ENCODE data around the gene SBF2.
A peak's percentile ranks its signal among the peaks of the same experiment; 100 is the strongest.

SBF2 gene

DNA sequence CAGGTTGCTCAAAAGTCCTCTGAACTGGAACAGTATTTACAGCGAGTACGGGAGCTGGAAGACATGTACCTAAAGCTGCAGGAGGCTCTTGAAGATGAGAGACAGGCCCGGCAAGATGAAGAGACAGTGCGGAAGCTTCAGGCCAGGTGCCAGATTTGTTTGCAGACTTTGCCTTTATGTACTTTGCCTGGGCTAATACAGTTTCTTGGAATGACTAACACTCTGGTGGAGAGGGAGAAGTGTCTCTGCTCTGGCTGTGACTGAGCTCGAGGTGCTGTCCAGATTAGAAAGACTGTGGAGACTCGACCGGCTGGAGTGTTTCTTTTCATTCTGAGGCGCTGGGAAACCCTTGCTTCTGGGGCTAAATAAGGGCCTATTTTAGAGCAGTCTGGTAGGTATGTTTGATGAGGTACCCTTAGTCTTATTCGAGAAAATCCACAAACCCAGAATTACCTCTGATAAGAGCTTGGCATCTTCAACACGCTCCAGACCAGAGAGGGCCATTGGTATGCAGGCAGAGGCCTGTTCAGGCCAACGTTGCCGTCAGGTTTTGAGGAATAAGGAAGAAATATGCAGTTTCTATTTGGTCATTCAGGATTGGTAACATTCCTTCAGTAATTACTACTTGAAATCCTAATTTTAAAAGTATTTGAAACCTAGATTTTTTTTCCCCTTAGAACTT, 553.7 kb downstream of the SBF2 start:
- Histone ChIP-seq H4K8ac (ENCODE audit: low read length) (no peak overlapping the region), H3K18ac (ENCODE audit: low read depth in 1 of 2, low read length in 2 of 2) (no peak overlapping the region), H3K23ac (ENCODE audit: low read length in 2 of 2) (no peak overlapping the region), H3K4ac (ENCODE audit: low read depth in 1 of 2, low read length in 2 of 2) (no peak overlapping the region), H3K27me3 (ENCODE audit: control insufficient read depth in 1 of 2, insufficient read depth in 1 of 2, low read length in 2 of 2) (no peaks in the 10 kb centered on the region), H3K27ac (ENCODE audit: low read length, poor library complexity, severe bottlenecking) (no peak overlapping the region), H3K4me3 (ENCODE audit: insufficient read depth in 1 of 2, low read depth in 1 of 2, low read length in 2 of 2) (no peak overlapping the region), H3K9ac (ENCODE audit: low read length) (no peak overlapping the region), H2AK5ac (ENCODE audit: low read length, severe bottlenecking) (no peak overlapping the region), H3K4me2 (ENCODE audit: low read length, poor library complexity, severe bottlenecking) (no peak overlapping the region), H3K79me1 (replicated peaks; ENCODE audit: low read length, poor library complexity, severe bottlenecking) (peaks cover 21% of the 10 kb centered on the region), H3K36me3 (ENCODE audit: control insufficient read depth in 1 of 2, insufficient read depth in 2 of 2, low read depth in 1 of 2, low read length in 2 of 2) (peaks cover 23 to 77% of the 10 kb centered on the region in 2 experiments), H4K91ac (ENCODE audit: low read length) (no peak overlapping the region), H3K4me1 (ENCODE audit: control insufficient read depth, insufficient read depth, low read depth, low read length) (peaks cover 2% of the 10 kb centered on the region), H3K14ac (ENCODE audit: low read length in 2 of 2) (no peak overlapping the region), H2BK12ac (ENCODE audit: low read length in 2 of 2) (no peak overlapping the region), H2AFZ (ENCODE audit: low read depth, low read length) (no peak overlapping the region), H2BK120ac (ENCODE audit: low read depth, low read length) (no peak overlapping the region), H2BK5ac (ENCODE audit: low read depth, low read length, poor library complexity, severe bottlenecking) (no peak overlapping the region), H2BK15ac (ENCODE audit: low read depth, poor library complexity, severe bottlenecking) (no peak overlapping the region), H3K9me3 (ENCODE audit: control insufficient read depth, low read length) (peaks cover 3% of the 10 kb centered on the region)
- no peak for DNase-seq
- 97% methylated on average over 10 of the region's 12 CpGs for WGBS

- H3K27me3 ChIP-seq (ENCODE audit: control insufficient read depth in 1 of 2, insufficient read depth in 1 of 2, low read length in 2 of 2), result no peaks in the 10 kb centered on the region
- H3K4ac ChIP-seq (ENCODE audit: low read depth in 1 of 2, low read length in 2 of 2), result no peak overlapping the region
- H4K8ac ChIP-seq (ENCODE audit: low read length), result no peak overlapping the region
- no peak overlapping the region for H3K18ac ChIP-seq (ENCODE audit: low read depth in 1 of 2, low read length in 2 of 2)
- H3K4me3 ChIP-seq (ENCODE audit: insufficient read depth in 1 of 2, low read depth in 1 of 2, low read length in 2 of 2), result no peak overlapping the region
- no peak overlapping the region for H4K91ac ChIP-seq (ENCODE audit: low read length)
- H3K23ac ChIP-seq (ENCODE audit: low read length in 2 of 2), result no peak overlapping the region
- peaks cover 23 to 79% of the 10 kb centered on the region in 2 experiments for H3K36me3 ChIP-seq (ENCODE audit: control insufficient read depth in 1 of 2, insufficient read depth in 2 of 2, low read depth in 1 of 2, low read length in 2 of 2)
- no peak overlapping the region for H2BK12ac ChIP-seq (ENCODE audit: low read length in 2 of 2)
- WGBS, result 97% methylated on average over 4 of the region's 4 CpGs
- peaks cover 22% of the 10 kb centered on the region for H3K79me1 ChIP-seq (replicated peaks; ENCODE audit: low read length, poor library complexity, severe bottlenecking)
- no peak overlapping the region for H3K4me2 ChIP-seq (ENCODE audit: low read length, poor library complexity, severe bottlenecking)
- H3K4me1 ChIP-seq (ENCODE audit: control insufficient read depth, insufficient read depth, low read depth, low read length), result peaks cover 2% of the 10 kb centered on the region
- no peak overlapping the region for H2BK15ac ChIP-seq (ENCODE audit: low read depth, poor library complexity, severe bottlenecking)
- no peak overlapping the region for H2BK120ac ChIP-seq (ENCODE audit: low read depth, low read length)
- H3K9me3 ChIP-seq (ENCODE audit: control insufficient read depth, low read length), result peaks cover 8% of the 10 kb centered on the region
- H3K27ac ChIP-seq (ENCODE audit: low read length, poor library complexity, severe bottlenecking), result peak overlapping the region; percentile 8
- H2AK5ac ChIP-seq (ENCODE audit: low read length, severe bottlenecking), result no peak overlapping the region
- peak overlapping the region; percentile 38 for H3K9ac ChIP-seq (ENCODE audit: low read length)
- H3K14ac ChIP-seq (ENCODE audit: low read length in 2 of 2), result no peak overlapping the region
- DNase-seq, result no peak
- H2BK5ac ChIP-seq (ENCODE audit: low read depth, low read length, poor library complexity, severe bottlenecking), result no peak overlapping the region
- H2AFZ ChIP-seq (ENCODE audit: low read depth, low read length), result no peak overlapping the region
Observed at GRCh38 chr11:9739123-9739900, 554.7 kb downstream of the SBF2 start.

DNA sequence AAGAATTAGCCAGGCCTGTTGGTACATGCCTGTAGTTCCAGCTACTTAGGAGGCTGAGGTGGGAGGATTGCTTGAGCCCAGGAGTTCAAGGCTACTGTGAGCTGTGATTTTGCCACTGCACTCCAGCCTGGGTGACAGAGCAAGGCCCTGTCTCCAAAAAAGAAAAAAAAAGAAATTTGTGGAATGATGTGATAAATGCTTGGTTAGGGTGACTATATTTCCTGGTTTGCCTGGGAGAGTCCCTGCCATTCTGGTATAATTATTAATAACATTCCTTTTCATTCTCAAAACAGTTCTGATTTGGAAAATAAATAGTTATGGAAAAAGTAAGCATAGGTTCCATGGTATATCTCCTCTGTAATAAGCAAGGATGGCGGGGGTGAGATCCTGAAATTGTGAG, 555.3 kb downstream of the SBF2 start:
- Histone ChIP-seq H3K9me3 (ENCODE audit: control insufficient read depth, low read length) (peaks cover 8% of the 10 kb centered on the region), H3K9ac (ENCODE audit: low read length) (peak overlapping the region; percentile 38), H3K4ac (ENCODE audit: low read depth in 1 of 2, low read length in 2 of 2) (no peak overlapping the region), H2BK15ac (ENCODE audit: low read depth, poor library complexity, severe bottlenecking) (no peak overlapping the region), H3K36me3 (ENCODE audit: control insufficient read depth in 1 of 2, insufficient read depth in 2 of 2, low read depth in 1 of 2, low read length in 2 of 2) (peaks cover 23 to 83% of the 10 kb centered on the region in 2 experiments), H3K27ac (ENCODE audit: low read length, poor library complexity, severe bottlenecking) (peak overlapping the region; percentile 54), H3K79me1 (replicated peaks; ENCODE audit: low read length, poor library complexity, severe bottlenecking) (peaks cover 24% of the 10 kb centered on the region), H4K91ac (ENCODE audit: low read length) (no peak overlapping the region), H4K8ac (ENCODE audit: low read length) (no peak overlapping the region), H3K23ac (ENCODE audit: low read length in 2 of 2) (no peak overlapping the region), H3K4me2 (ENCODE audit: low read length, poor library complexity, severe bottlenecking) (no peak overlapping the region), H3K4me3 (ENCODE audit: insufficient read depth in 1 of 2, low read depth in 1 of 2, low read length in 2 of 2) (no peak overlapping the region), H2BK120ac (ENCODE audit: low read depth, low read length) (no peak overlapping the region), H2AFZ (ENCODE audit: low read depth, low read length) (no peak overlapping the region), H3K4me1 (ENCODE audit: control insufficient read depth, insufficient read depth, low read depth, low read length) (peaks cover 2% of the 10 kb centered on the region), H2BK12ac (ENCODE audit: low read length in 2 of 2) (no peak overlapping the region), H3K18ac (ENCODE audit: low read depth in 1 of 2, low read length in 2 of 2) (no peak overlapping the region), H3K27me3 (ENCODE audit: control insufficient read depth in 1 of 2, insufficient read depth in 1 of 2, low read length in 2 of 2) (no peaks in the 10 kb centered on the region), H2BK5ac (ENCODE audit: low read depth, low read length, poor library complexity, severe bottlenecking) (no peak overlapping the region), H3K14ac (ENCODE audit: low read length in 2 of 2) (no peak overlapping the region), H2AK5ac (ENCODE audit: low read length, severe bottlenecking) (no peak overlapping the region)
- 94% methylated on average over 1 of the region's 1 CpG for WGBS
- DNase-seq, result no peak

GRCh38 chr11:9738116-9738515, 555.9 kb downstream of the SBF2 start:
- no peak overlapping the region for H2AFZ ChIP-seq (ENCODE audit: low read depth, low read length)
- H2BK12ac ChIP-seq (ENCODE audit: low read length in 2 of 2), result no peak overlapping the region
- peak overlapping the region; percentile 54 for H3K27ac ChIP-seq (ENCODE audit: low read length, poor library complexity, severe bottlenecking)
- 48% methylated on average over 3 of the region's 3 CpGs for WGBS
- no peak overlapping the region for H2BK5ac ChIP-seq (ENCODE audit: low read depth, low read length, poor library complexity, severe bottlenecking)
- no peaks in the 10 kb centered on the region for H3K27me3 ChIP-seq (ENCODE audit: control insufficient read depth in 1 of 2, insufficient read depth in 1 of 2, low read length in 2 of 2)
- H2BK120ac ChIP-seq (ENCODE audit: low read depth, low read length), result no peak overlapping the region
- peak overlapping the region in 1 of 2 experiments; percentile 55 for H3K18ac ChIP-seq (ENCODE audit: low read depth in 1 of 2, low read length in 2 of 2)
- no peak overlapping the region for H3K4me3 ChIP-seq (ENCODE audit: insufficient read depth in 1 of 2, low read depth in 1 of 2, low read length in 2 of 2)
- H3K14ac ChIP-seq (ENCODE audit: low read length in 2 of 2), result no peak overlapping the region
- no peak overlapping the region for H2BK15ac ChIP-seq (ENCODE audit: low read depth, poor library complexity, severe bottlenecking)
- H3K79me1 ChIP-seq (replicated peaks; ENCODE audit: low read length, poor library complexity, severe bottlenecking), result peaks cover 27% of the 10 kb centered on the region
- peaks cover 23 to 89% of the 10 kb centered on the region in 2 experiments for H3K36me3 ChIP-seq (ENCODE audit: control insufficient read depth in 1 of 2, insufficient read depth in 2 of 2, low read depth in 1 of 2, low read length in 2 of 2)
- no peak overlapping the region for H3K9ac ChIP-seq (ENCODE audit: low read length)
- no peak overlapping the region for H4K91ac ChIP-seq (ENCODE audit: low read length)
- H3K4me1 ChIP-seq (ENCODE audit: control insufficient read depth, insufficient read depth, low read depth, low read length), result peaks cover 2% of the 10 kb centered on the region
- peak; percentile 77 for DNase-seq
- H3K4me2 ChIP-seq (ENCODE audit: low read length, poor library complexity, severe bottlenecking), result no peak overlapping the region
- peaks cover 8% of the 10 kb centered on the region for H3K9me3 ChIP-seq (ENCODE audit: control insufficient read depth, low read length)
- peak overlapping the region; percentile 37 for H4K8ac ChIP-seq (ENCODE audit: low read length)
- H3K23ac ChIP-seq (ENCODE audit: low read length in 2 of 2), result no peak overlapping the region
- no peak overlapping the region for H3K4ac ChIP-seq (ENCODE audit: low read depth in 1 of 2, low read length in 2 of 2)
- peak overlapping the region; percentile 94 for H2AK5ac ChIP-seq (ENCODE audit: low read length, severe bottlenecking)

Measured in mesenchymal stem cell (in vitro differentiated cells and primary cell).